Osteoblast (primary cell): Measurements from ENCODE around the gene ZFAND3. TPM values are rescaled to one million over a fixed set of nuclear protein-coding genes. Genes with fewer than 3 reads are reported as not detected.

Experiments
- DNase-seq: peaks from one replicate; pipeline ENCODE4 v3.0.0; 2011; ENCODE audit warnings: low spot score, mixed read lengths; ENCODE audit not compliant: insufficient read length; ENCODE audit errors: missing footprints
- H2AFZ ChIP-seq: 2 replicates; pipeline ENCODE4 v1.6.0; 2011; ENCODE audit warnings: mild to moderate bottlenecking, low read length
- H3K27ac ChIP-seq: 2 replicates; pipeline ENCODE4 v1.5.1; 2011; ENCODE audit warnings: mild to moderate bottlenecking, low read depth, low read length, moderate library complexity
- H3K27me3 ChIP-seq: 2 replicates; pipeline ENCODE4 v1.6.0; 2012; ENCODE audit warnings: mild to moderate bottlenecking, control low read depth, inconsistent platforms, low read length, moderate library complexity; ENCODE audit not compliant: insufficient read depth
- H3K36me3 ChIP-seq: 2 replicates; pipeline ENCODE4 v1.5.1; 2011; ENCODE audit warnings: mild to moderate bottlenecking, low read length, control low read depth, moderate library complexity; ENCODE audit not compliant: insufficient read depth
- H3K4me1 ChIP-seq: 2 replicates; pipeline ENCODE4 v1.5.1; 2011; ENCODE audit warnings: mild to moderate bottlenecking, low read length, control low read depth, moderate library complexity; ENCODE audit not compliant: insufficient read depth
- H3K4me2 ChIP-seq: 2 replicates; pipeline ENCODE4 v1.6.0; 2011; ENCODE audit warnings: mild to moderate bottlenecking, low read length; ENCODE audit not compliant: insufficient read depth
- H3K4me3 ChIP-seq: fragments of 200-600 bp; sonication (generic); 3 replicates; pipeline ENCODE4 v1.5.1; 2012; ENCODE audit warnings: mild to moderate bottlenecking, low read length, inconsistent platforms; ENCODE audit not compliant: insufficient read depth
- H3K79me2 ChIP-seq: 2 replicates; pipeline ENCODE4 v1.6.0; 2012; ENCODE audit warnings: mild to moderate bottlenecking, low read length, control low read depth, inconsistent platforms; ENCODE audit not compliant: insufficient read depth
- H3K9me3 ChIP-seq: 2 replicates; pipeline ENCODE4 v1.5.1; 2011; ENCODE audit warnings: low read depth, low read length, control low read depth
- H4K20me1 ChIP-seq: 2 replicates; pipeline ENCODE4 v1.6.0; 2012; ENCODE audit warnings: mild to moderate bottlenecking, low read length, control low read depth; ENCODE audit not compliant: insufficient read depth
- CTCF ChIP-seq: IDR thresholded peaks from 2 replicates; pipeline ENCODE4 v1.5.1; 2011; ENCODE audit warnings: mild to moderate bottlenecking, low read depth, low read length, moderate library complexity; ENCODE audit errors: extremely low read depth
- total RNA-seq: library from RNA; depleted of rRNA; stranded (reverse); fragments of >200 nt; gene quantifications from 2 replicates; pipeline ENCODE4 v1.2.3, GENCODE V29; 2012

ZFAND3 gene
- total RNA-seq, 1 donor: 27.1 TPM

- Histone ChIP-seq H3K27me3 (no peaks in the 10 kb centered on the region), H3K79me2 (no peaks in the 10 kb centered on the region), H3K4me2 (no peak overlapping the region), H3K27ac (no peak overlapping the region), H3K4me1 (no peaks in the 10 kb centered on the region), H2AFZ (no peak overlapping the region), H4K20me1 (peaks cover 4% of the 10 kb centered on the region), H3K36me3 (no peaks in the 10 kb centered on the region), H3K4me3 (no peak overlapping the region), H3K9me3 (no peaks in the 10 kb centered on the region)
- DNase-seq: no peak
- TF ChIP-seq CTCF: no peak
These were observed 374.2 kb downstream of the ZFAND3 start for GRCh38 chr6:38193481-38194281.

- TF ChIP-seq CTCF: no peak
- H3K27me3 ChIP-seq: no peaks in the 10 kb centered on the region
- no peak overlapping the region for H3K27ac ChIP-seq
- no peaks in the 10 kb centered on the region for H3K79me2 ChIP-seq
- no peak overlapping the region for H3K4me2 ChIP-seq
- DNase-seq: no peak
- H4K20me1 ChIP-seq: peaks cover 8% of the 10 kb centered on the region
- H2AFZ ChIP-seq: no peak overlapping the region
- no peak overlapping the region for H3K4me3 ChIP-seq
- no peaks in the 10 kb centered on the region for H3K9me3 ChIP-seq
- H3K36me3 ChIP-seq: no peaks in the 10 kb centered on the region
- no peaks in the 10 kb centered on the region for H3K4me1 ChIP-seq
These were observed 374.7 kb downstream of the ZFAND3 start for GRCh38 chr6:38194282-38194572.

GRCh38 chr6:38194589-38194988 lies 375.1 kb downstream of the ZFAND3 start:
- DNase-seq: no peak
- H3K4me1 ChIP-seq: no peaks in the 10 kb centered on the region
- H3K79me2 ChIP-seq: no peaks in the 10 kb centered on the region
- no peak overlapping the region for H3K4me2 ChIP-seq
- no peaks in the 10 kb centered on the region for H3K36me3 ChIP-seq
- no peak overlapping the region for H3K27ac ChIP-seq
- H3K27me3 ChIP-seq: no peaks in the 10 kb centered on the region
- H2AFZ ChIP-seq: no peak overlapping the region
- H3K4me3 ChIP-seq: no peak overlapping the region
- H4K20me1 ChIP-seq: peaks cover 10% of the 10 kb centered on the region
- H3K9me3 ChIP-seq: no peaks in the 10 kb centered on the region
- TF ChIP-seq CTCF: no peak

- Histone ChIP-seq H3K27ac (no peak overlapping the region), H3K4me2 (no peak overlapping the region), H3K4me1 (no peaks in the 10 kb centered on the region), H3K9me3 (no peaks in the 10 kb centered on the region), H3K27me3 (no peaks in the 10 kb centered on the region), H3K36me3 (no peaks in the 10 kb centered on the region), H2AFZ (no peak overlapping the region), H3K79me2 (no peaks in the 10 kb centered on the region), H3K4me3 (no peak overlapping the region), H4K20me1 (peaks cover 13% of the 10 kb centered on the region)
- DNase-seq: no peak
- no peak for TF ChIP-seq CTCF
These were observed 375.6 kb downstream of the ZFAND3 start for GRCh38 chr6:38195113-38195635.
